Ovary (tissue), 9 donors: Measurements from ENCODE around the gene UBE2Z. TPM values are rescaled to one million over a fixed set of nuclear protein-coding genes. Genes with fewer than 3 reads are reported as not detected.
A peak's percentile ranks its signal among the peaks of the same experiment; 100 is the strongest.
"Not testable (repeated sequence)": the region's sequence is repeated elsewhere in the genome, so short reads cannot be mapped to it uniquely, and the experiment has no call there.

ENCODE experiments used
- DNase-seq, 5 donors: peaks; one replicate each; pipeline ENCODE4 v3.0.0-alpha.2; 2019 to 2020
- H3K27ac ChIP-seq, 2 donors: fragments of 200-600 bp; one replicate each; pipeline versions ENCODE4 v1.5.1 to v1.8.0; 2019 to 2022
- H3K27me3 ChIP-seq: fragments of 200-600 bp; one replicate; pipeline ENCODE4 v1.8.0; 2022
- H3K36me3 ChIP-seq: fragments of 200-600 bp; sonication (generic); one replicate; pipeline ENCODE4 v1.5.1; 2019
- H3K4me1 ChIP-seq: one replicate; pipeline ENCODE4 v1.8.1; 2013; ENCODE audit warnings: mild to moderate bottlenecking, moderate library complexity; ENCODE audit not compliant: insufficient read depth
- H3K4me3 ChIP-seq: fragments of 200-600 bp; sonication (generic); one replicate; pipeline ENCODE4 v1.5.1; 2017
- H3K9me3 ChIP-seq, 2 donors: fragments of 200-600 bp in 1 of 2; sonication (generic) in 1 of 2; one replicate each; pipeline versions ENCODE4 v1.5.1 to v1.8.1; 2013 to 2019; ENCODE audit warnings: mild to moderate bottlenecking in 1 of 2, moderate library complexity in 1 of 2
- CTCF ChIP-seq, 3 donors: fragments of 450-650 bp in 2 of 3; fragments of 200-600 bp in 1 of 3; IDR thresholded peaks; one replicate each; pipeline versions ENCODE4 v1.5.1 to v1.8.0; 2016 to 2022; ENCODE audit warnings: antibody characterized with exemption in 3 of 3, mild to moderate bottlenecking in 1 of 3
- EP300 ChIP-seq: sonication (generic); formaldehyde crosslinking; IDR thresholded peaks from one replicate; pipeline ENCODE4 v1.6.1; 2017; ENCODE audit warnings: antibody characterized with exemption
- POLR2A ChIP-seq: fragments of 450-650 bp; IDR thresholded peaks from one replicate; pipeline ENCODE4 v1.6.1; 2017; ENCODE audit warnings: antibody characterized with exemption, mild to moderate bottlenecking, moderate library complexity
- WGBS, 3 donors: extraction: QIAGEN DNeasy Blood & Tissue Kit in 1 of 3; methylation state at CpG; one replicate each; pipeline versions ENCODE4 v1.1.5 to v1.1.7; 2013 to 2017; 5-methylcytosine and 5-hydroxymethylcytosine counted together
- intact Hi-C, 4 donors: fragments of 100-400 bp; cut with DNase I; formaldehyde crosslinking; loops; one replicate each; pipeline versions ENCODE4 v1.11.0 to v1.15.1; 2022 to 2023
- polyA plus RNA-seq, 2 donors: library from polyadenylated mRNA; stranded (reverse); fragments of 200-250 nt in 1 of 2; fragments of 350-450 nt in 1 of 2; fragmentation: Illumina TruSeq in 1 of 2; extraction: RNeasy Lipid Tissue Mini Kit (QIAGEN cat#74804) in 1 of 2; gene quantifications; one replicate each; pipeline ENCODE4 v1.2.3, GENCODE V29; 2013 to 2014
- total RNA-seq, 7 donors: library from RNA; depleted of rRNA in 2 of 7; stranded (reverse); fragments of >200 nt in 2 of 7; fragmentation: NEBNext Ultra II Directional in 3 of 7; extraction: Animal tissue kit (Norgen Biotek cat#: 25700) in 3 of 7; gene quantifications; one replicate each; pipeline versions ENCODE4 v1.1.0 to v1.2.4, GENCODE V29; 2016 to 2023
- donor health status: DM: no; HTN: no; CAD: no; lungs with moderate emphysema.
- donor health status: DM: no; HTN: no; CAD: no.
- donor health status: Bipolar disorder and iron deficiency.
- donor health status: DM: yes; HTN: yes; CAD: no.
- donor health status: DM: no; HTN: no; CAD: no.
- donor health status: DM: yes; HTN: yes; CAD: no.

Gene UBE2Z
- total and polyA plus RNA-seq, 9 donors = 32.0 to 93.4 (median 58.2) TPM

GRCh38 chr17:48869821-48870318 lies 38.3 kb upstream of the UBE2Z start:
- no peak overlapping the region for H3K4me3 ChIP-seq
- no peaks in the 10 kb centered on the region for H3K36me3 ChIP-seq
- H3K27me3 ChIP-seq = no peaks in the 10 kb centered on the region
- intact Hi-C loops = loop anchor here in 1 of 4 donors (10.0 kb wide), 1 partner anchor 145 kb away; the partner anchor contains the start of genes HOXB13, PRAC1 and PRAC2
- H3K4me1 ChIP-seq = peaks cover 16% of the 10 kb centered on the region
- no peak overlapping the region for H3K27ac ChIP-seq
- no peak for DNase-seq
- TF ChIP-seq CTCF (IDR thresholded peaks at IDR 0.05) (no peak), POLR2A (no peak)
- WGBS, 3 donors = 81 to 85% (median 82%) methylated on average over 6 of the region's 6 CpGs
- no peaks in the 10 kb centered on the region for H3K9me3 ChIP-seq

GRCh38 chr17:48871035-48871550 lies 37.1 kb upstream of the UBE2Z start:
- no peak overlapping the region for H3K27ac ChIP-seq
- H3K9me3 ChIP-seq = no peaks in the 10 kb centered on the region
- H3K4me3 ChIP-seq = no peak overlapping the region
- intact Hi-C loops = loop anchor here in 1 of 4 donors (10.0 kb wide), 1 partner anchor 146 kb away; the partner anchor contains the start of genes HOXB13, PRAC1 and PRAC2
- H3K36me3 ChIP-seq = no peaks in the 10 kb centered on the region
- H3K27me3 ChIP-seq = no peaks in the 10 kb centered on the region
- no peak for DNase-seq
- TF ChIP-seq POLR2A (no peak), CTCF (IDR thresholded peaks at IDR 0.05) (no peak), EP300 (no peak)
- 55 to 80% (median 62%) methylated on average over 4 of the region's 4 CpGs for WGBS, 3 donors
- H3K4me1 ChIP-seq = peaks cover 16% of the 10 kb centered on the region

GRCh38 chr17:48871551-48872351 lies 36.5 kb upstream of the UBE2Z start:
- Histone ChIP-seq H3K9me3 (no peaks in the 10 kb centered on the region), H3K36me3 (no peaks in the 10 kb centered on the region), H3K27me3 (no peaks in the 10 kb centered on the region), H3K27ac (peak overlapping the region in 1 of 2 donors; percentile 44), H3K4me1 (peaks cover 16% of the 10 kb centered on the region), H3K4me3 (no peak overlapping the region)
- 25 to 34% (median 26%) methylated on average over 11 of the region's 11 CpGs for WGBS, 3 donors
- DNase-seq = peak in 4 of 5 donors; percentile 32 to 60 (median 42)
- TF ChIP-seq CTCF (IDR thresholded peaks at IDR 0.05) = no peak
- no peak for TF ChIP-seq EP300
- no peak for TF ChIP-seq POLR2A
- intact Hi-C loops = loop anchor here in 1 of 4 donors (10.0 kb wide), 1 partner anchor 147 kb away; the partner anchor contains the start of genes HOXB13, PRAC1 and PRAC2

GRCh38 chr17:48872409-48872808 lies 35.8 kb upstream of the UBE2Z start:
- H3K4me1 ChIP-seq = peaks cover 16% of the 10 kb centered on the region
- 76 to 91% (median 83%) methylated on average over 3 of the region's 3 CpGs for WGBS, 3 donors
- H3K9me3 ChIP-seq, DNase-seq, H3K36me3 ChIP-seq, H3K4me3 ChIP-seq, H3K27me3 ChIP-seq, H3K27ac ChIP-seq: not testable (repeated sequence)
- intact Hi-C loops = loop anchor here in 1 of 4 donors (10.0 kb wide), 1 partner anchor 148 kb away; the partner anchor contains the start of genes HOXB13, PRAC1 and PRAC2
